Epidermal melanocyte (primary cell): ENCODE data around the gene TNFAIP6.
"Not testable (repeated sequence)": the region's sequence is repeated elsewhere in the genome, so short reads cannot be mapped to it uniquely, and the experiment has no call there.

ENCODE experiments used
- DNase-seq: peaks from one replicate; pipeline ENCODE4 v3.0.0; 2011; ENCODE audit warnings: low spot score; ENCODE audit not compliant: insufficient read length

Gene TNFAIP6

DNA sequence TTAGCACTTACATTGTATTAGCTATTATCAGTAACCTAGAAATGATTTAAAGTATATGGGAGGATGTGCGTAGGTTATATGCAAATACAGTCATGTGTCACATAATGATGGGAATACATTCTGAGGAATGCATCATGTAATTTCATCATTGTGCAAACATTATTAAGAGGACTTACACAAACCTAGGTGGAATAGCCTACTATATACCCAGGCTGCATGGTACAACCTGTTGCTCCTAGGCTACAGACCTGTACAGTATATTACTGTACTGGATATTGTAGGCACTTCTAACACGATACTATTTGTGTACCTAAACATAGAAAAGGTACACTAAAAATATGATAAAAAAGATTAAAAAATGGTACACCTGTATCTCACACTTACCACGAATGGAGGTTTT, 60.3 kb downstream of the TNFAIP6 start:
- DNase-seq, result no peak

DNA sequence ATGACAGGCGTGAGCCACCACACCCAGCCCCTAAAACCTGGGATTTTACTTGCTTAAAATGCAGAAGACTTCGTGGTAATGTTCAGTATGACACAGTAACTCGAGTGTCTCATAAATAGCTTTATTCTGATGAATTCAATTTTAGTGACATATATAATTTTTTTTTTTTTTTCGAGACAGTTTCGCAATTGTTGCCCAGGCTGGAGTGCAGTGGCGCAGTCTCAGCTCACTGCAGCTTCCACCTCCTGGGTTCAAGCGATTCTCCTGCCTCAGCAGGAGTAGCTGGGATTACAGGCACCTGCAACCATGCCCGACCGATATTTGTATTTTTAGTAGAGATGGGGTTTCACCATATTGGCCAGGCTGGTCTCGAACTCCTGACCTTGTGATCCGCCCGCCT, 64.3 kb downstream of the TNFAIP6 start:
- not testable (repeated sequence) for DNase-seq

GRCh38 chr2:151422917-151423439, 65.6 kb downstream of the TNFAIP6 start:
- DNase-seq, result no peak

DNA sequence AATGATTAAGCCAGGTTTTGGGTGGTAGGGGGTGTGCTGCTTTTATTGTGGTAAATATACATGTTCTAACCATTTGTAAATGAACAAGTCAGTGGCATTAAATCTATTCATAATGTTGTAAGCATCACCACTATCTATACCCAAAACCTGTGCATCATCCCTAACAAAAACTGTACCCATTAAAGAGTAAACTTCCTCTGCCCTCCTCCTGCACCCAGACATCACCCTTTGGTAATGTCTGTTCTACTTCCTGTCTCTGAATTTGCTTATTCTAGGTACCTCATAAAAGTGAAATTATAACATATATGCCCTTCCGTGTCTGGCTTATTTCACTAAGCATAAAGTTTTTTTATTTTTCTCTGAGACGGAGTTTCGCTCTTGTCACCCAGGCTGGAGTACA, 66.4 kb downstream of the TNFAIP6 start:
- no peak for DNase-seq
